HG02885 (cell line): ENCODE results near the gene RAB35.
A peak's percentile ranks its signal among the peaks of the same experiment; 100 is the strongest.

Experiments
- ATAC-seq: cut with Tn5 transposase; IDR thresholded peaks from one replicate; pipeline ENCODE4 v1.9.1; 2021; ENCODE audit warnings: mild to moderate bottlenecking; ENCODE audit not compliant: unreplicated experiment, poor library complexity

RAB35 gene

GRCh38 chr12:120134307-120134980 is 17.9 kb upstream of the RAB35 start:
- ATAC-seq = no peak

DNA sequence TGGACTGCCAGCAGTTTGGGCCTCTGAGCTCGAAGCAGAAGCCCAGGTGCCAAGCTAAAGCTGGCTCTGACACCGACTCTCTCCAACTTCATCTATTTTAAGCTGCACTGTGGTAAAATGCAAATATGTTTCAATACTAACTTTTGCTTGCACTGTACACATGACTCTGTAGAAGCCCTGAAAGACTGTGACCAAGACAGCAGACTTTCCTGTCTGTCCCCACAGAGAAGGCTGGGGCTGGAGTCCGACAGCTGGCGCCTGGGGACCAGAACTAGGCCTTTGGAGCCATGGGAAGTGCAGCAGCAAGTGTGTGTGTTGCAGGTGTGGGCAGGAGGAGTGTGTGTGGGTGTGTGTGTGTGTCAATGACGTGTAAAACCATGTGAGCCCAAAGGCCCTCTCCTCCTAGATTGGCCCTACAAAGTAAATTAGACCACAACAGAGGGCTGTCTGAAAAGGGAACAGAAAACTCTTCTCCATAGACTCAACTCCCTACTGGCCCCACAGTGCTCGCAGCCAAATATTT is 16.4 kb upstream of the RAB35 start:
- ATAC-seq = peak; percentile 93

DNA sequence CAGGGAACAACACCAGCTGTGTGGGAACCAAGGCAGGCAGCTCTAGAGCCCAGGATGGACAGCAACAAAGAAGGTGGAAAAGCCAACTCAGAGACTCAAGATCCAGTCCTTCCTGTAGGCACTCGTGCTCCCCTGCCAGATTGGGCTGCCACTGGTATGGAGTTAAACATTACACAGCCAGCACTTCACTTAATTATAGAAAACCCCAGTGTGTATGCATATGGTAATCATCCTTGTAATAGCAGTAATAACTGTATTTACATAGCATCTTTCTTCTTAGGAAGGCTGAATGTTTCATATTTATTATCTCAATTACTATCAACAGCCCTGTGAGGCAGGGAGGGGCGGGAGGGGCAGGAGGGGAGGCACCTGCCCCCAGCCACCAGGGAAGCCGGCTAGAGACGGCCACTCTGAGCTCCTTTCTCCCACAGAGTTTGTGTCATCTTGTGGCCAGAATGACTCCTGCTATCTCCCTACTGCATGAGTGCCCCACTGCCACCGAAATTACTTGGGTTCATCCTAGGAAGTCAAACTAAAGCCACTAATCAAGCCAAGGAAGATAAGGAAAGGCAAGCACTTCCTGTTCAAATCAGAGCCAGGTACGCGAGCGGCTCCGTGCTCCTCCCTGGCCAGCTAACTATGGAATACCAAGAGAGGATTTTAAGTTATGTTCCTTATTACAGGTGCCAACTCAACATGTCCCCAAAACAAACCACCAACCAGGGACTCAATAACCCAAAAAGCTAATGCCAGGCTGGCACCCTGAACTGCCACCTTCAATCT is 15.7 kb upstream of the RAB35 start:
- ATAC-seq = no peak

DNA sequence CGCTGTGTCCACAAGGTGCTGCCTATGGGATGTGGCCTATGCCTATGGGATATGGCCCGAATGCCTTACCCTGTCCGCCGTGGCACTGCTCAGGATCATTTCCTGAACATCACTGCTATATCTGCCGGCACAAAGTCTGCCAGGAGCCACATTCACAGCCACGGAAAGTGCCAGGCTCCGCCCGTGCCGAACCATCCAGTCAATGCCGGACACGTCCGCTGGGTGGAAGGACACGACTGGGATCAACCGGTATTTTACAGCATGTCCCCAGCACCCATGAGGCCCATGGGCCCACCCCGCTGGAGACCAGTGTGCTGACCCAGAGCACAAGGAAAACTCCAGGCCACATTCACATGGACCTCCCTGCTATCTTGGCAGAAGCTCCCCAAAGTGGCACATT is 14.6 kb upstream of the RAB35 start:
- ATAC-seq = no peak

DNA sequence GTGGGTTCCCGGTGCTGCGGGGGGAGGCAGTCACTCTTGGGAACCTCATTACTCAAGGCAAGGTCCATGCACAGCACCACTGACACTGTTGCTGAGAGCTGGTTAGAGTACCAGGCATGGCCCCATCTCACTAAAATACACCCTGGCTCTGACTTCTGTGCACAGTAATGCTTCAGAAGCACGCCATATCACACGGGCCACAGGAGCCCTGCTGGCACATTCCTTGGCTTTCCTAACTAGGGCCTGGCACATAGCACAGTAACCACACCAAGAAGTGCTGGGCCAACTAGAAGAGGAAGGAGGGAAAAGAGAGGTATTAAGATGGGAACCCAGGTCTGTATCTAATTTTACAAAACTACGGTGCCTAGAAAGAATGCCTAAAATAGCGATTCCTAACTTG is 13.5 kb upstream of the RAB35 start:
- no peak for ATAC-seq

- ATAC-seq = no peak
These were observed 10.1 kb upstream of the RAB35 start for GRCh38 chr12:120126635-120127005.

DNA sequence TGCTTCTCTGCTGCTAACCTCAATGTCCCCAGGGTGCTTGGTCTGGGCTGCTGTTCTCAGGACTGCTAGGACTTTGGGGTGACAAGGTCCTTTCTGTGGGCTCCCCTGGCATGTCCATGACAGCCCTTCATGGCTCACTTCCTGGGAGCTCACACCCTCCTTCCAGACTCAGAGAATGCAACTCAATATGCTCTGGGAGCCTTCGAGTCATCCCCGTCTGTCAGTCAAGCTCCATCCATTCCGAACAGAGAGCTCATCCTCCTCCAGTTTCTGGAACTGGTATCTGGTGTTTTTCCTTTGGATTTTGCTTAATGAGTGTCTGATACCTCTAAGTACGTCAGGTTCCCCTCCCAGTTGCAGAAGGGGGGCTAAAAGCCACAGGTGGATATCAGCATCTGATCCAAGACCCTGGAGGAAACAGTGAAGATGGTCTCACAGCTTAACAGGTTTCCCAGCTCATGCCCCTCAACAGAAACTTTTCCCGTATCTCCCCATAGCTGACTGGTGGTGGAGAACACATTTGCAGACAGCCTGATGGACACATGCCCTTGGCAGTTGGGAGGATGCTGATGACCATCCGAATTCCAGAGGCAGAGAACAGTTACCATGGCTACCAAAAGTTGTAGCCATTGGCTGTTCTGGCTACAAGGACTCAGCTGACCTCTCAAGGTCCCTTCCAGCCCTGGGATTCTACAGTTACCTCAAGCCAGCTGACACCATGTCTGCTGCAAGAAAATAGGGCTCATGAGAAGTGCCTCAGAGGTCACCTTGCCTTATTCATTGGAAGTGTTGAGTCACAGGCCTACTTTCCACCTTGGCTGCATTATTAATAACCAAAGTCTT is 9.5 kb upstream of the RAB35 start:
- no peak for ATAC-seq

DNA sequence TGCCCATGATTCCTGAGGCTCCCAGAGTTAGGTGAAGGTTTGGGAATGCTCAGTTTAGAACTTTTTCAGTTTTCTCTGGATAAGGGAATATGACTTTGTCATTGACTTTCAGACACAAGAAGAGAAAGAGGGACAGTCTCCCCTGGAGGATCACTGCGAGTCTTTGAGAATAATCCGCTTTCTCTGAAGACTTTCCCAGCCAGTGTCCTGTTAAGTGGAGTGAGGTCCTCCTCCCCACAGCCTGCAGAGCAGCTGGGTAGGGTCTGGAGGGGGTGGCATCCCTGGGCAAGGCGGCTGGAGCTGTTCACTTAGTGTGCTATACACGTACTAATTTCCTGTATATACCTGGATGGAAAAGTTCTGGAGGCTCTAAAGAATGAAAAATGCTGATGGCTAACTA is 8.5 kb upstream of the RAB35 start:
- ATAC-seq = no peak

DNA sequence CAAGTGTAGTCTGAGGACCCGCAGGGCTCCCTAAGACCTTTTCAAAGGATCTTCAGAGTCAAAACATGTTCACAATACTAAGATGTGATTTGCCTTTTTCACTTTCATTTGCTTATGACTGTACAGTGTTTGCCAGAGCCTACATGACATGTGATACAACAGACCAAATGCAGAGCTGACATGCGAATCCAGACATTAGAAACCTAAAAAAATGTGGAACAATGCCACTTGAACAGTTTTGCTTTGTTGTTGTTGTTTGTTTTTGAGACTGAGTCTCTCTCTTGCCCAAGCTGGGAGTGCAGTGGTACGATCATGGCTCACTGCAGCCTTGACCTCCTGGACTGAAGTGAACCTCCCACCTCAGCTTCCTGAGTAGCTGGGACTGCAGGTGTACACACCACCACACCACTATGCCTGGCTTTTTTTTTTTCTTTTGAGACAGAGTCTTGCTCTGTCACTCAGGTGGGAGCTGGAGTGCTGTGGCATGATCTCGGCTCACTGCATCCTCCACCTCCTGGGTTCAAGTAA is 5.3 kb upstream of the RAB35 start:
- ATAC-seq = peak; percentile 40

GRCh38 chr12:120121343-120121742 is 4.8 kb upstream of the RAB35 start:
- ATAC-seq = no peak

DNA sequence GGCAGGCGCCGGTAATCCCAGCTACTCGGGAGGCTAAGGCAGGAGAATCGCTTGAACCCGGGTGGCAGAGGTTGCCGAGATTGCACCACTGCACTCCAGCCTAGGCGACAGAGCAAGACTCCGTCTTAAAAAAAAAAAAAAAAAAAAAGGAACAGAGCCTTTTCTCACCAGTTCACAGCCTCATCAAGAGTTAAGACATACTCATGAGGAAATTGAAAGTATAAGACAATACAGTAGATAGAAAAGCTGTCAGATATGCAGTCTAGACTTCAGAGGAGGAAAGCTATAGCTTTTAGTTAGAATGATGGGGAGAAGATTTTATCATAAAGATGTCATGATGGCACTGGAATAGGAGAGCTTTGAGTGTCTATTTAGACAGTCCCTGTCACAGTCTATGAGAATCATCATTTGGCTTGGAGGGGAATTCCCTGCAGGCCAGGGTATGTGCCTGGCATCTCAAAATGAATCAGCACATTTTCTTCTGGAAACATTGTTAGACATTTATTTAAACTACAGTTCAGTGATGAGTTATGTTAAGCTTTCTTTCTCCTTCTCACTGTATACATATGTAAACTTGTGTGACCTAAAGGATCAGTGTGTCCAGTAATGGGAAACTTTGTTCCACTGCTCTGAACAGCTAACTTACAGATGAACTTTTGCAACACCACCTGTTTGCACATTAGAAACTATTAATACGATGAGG is 2.9 kb upstream of the RAB35 start:
- ATAC-seq = peak; percentile 12

DNA sequence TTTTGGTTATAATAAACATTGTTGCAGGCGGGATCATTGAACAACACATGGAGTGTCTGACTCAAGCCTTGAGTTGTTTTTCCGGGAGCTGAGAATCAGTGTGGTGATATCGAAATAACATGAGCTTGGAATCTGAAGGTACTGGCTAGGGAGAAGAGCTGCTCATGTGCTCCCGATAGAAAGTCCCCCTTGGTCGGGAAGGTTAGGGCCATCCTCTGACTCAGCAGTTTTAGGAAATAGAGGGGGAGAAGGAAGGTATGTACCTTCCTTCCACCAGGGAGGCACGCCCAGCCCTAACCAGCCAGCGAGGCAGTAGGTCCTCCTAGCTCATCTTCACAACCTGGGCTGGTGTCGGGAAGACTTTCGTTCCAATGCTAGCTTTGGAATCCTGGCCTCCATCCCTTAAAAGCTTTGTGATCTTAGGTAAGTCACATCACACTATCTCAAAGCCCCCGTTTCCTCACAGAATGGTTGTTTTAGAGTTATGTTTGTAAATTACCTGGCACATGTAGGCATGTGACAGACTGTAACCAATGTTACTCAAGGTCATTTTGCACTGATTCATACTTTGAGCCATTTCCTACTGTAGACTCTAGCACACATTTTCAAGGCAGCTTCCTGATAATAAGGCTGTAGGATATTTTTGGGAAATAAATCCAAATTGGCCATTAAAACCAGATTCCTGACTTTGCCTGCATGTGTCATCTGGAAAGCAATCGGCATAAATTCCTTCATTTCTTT is 1.9 kb upstream of the RAB35 start:
- ATAC-seq = no peak

- ATAC-seq = no peak
These were observed 1.4 kb upstream of the RAB35 start for GRCh38 chr12:120117961-120118320.

GRCh38 chr12:120116792-120117651 is 469 bp upstream of the RAB35 start:
- peak; percentile 62 for ATAC-seq

- ATAC-seq = no peak
These were observed 687 bp downstream of the RAB35 start for GRCh38 chr12:120115692-120116440.

DNA sequence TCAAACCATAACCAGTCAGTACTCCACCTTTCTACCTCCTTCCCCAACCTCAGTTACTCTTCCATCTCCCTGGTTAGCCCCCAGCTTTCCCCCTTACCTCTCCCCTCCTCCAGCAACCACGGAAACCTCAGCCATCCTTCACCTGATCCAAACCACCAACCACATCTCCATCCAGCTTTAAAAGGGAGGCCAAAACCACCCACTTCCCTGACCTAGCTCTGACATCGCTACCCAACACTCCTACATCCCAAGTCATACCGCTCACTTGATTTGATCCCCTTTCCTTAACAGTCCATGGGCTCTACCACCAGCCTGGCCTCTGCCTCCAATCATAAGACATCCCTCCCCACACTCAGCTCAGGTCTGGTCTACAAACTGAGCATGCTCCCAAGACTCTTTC is 1.5 kb downstream of the RAB35 start:
- ATAC-seq = no peak

- peak; percentile 63 for ATAC-seq
These were observed 5.7 kb downstream of the RAB35 start for GRCh38 chr12:120110550-120111501.
